HG03108 (cell line): ENCODE measurements around the gene HGFAC.
"Not testable (repeated sequence)": the region's sequence is repeated elsewhere in the genome, so short reads cannot be mapped to it uniquely, and the experiment has no call there.

Source experiments
- ATAC-seq: cut with Tn5 transposase; IDR thresholded peaks from one replicate; pipeline ENCODE4 v1.9.1; 2021; ENCODE audit warnings: moderate library complexity; ENCODE audit not compliant: unreplicated experiment

The HGFAC gene

DNA sequence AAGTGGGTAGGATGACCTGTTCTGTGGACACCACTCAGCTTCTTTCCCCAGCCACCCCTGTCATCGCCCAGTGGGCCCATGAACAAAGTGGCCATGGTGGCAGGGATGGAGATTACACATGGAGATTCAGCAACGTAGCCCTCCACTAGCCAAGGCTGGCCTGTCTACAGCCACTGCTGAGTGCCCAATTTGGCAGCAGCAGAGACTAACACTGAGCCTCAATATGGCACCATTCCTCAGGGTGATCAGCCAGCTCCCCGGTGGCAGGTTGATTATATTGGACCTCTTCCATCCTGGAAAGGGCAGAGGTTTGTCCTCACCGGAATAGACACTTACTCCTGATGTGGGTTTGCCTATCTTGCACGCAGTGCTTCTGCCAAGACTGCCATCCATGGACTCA is 17.4 kb downstream of the HGFAC start:
- not testable (repeated sequence) for ATAC-seq

DNA sequence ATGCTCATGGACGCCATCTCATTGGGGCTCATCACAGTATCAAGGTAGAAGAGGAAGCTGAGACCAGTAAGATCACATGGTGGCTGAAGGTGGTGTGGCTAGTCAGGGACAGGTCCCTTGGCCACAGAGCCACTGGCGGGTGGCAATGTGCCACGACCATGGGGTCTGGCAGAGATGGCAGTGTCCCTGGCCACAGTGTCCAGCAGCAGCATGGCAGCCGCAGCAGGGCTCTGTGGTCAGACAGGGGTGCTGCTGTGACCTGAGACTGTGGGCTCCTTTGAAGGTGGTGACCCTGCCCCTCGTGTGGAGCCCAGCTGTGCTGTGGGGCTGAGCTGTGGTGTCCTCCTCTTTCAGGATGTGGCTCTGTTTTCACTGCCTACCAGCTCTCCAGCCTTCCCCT is 19.2 kb downstream of the HGFAC start:
- ATAC-seq = no peak

DNA sequence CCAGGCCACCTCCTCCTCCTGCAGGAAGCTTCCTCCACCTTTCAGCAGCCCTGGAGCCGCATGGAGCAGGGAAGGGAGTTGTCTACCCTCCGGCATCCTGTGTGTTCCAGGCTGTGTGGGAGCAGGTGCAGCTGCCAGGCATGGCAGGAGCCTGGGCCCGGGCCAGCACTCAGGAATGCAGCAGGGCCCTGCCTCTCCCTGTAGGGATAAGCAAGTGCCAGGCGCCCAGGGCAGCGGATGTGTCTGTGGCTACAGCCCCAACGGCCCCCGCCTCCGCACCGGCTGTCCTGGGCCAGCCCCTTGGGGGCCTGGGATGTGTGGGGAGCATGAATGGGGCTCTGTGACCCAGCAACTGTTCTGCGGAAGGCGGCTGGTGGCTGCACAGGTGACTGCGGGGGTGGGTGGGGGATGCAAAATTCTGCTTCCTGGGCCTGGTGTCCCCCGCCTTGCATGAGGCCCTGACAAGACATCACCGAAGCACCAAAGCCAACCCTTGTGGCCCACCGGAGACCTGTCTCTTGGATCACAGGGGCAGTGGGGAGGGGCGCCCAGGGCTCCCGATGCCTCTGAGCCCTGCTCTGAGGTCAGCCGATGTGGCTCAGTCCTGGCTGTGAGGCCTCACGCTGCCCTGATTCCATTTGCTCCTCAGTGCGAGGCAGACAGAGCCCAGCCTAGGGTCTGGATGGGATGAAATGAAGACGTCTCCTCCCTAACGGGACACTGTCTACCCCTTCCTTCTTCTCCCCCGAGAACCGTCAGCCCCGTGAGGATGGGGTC is 19.9 kb downstream of the HGFAC start:
- ATAC-seq = no peak

DNA sequence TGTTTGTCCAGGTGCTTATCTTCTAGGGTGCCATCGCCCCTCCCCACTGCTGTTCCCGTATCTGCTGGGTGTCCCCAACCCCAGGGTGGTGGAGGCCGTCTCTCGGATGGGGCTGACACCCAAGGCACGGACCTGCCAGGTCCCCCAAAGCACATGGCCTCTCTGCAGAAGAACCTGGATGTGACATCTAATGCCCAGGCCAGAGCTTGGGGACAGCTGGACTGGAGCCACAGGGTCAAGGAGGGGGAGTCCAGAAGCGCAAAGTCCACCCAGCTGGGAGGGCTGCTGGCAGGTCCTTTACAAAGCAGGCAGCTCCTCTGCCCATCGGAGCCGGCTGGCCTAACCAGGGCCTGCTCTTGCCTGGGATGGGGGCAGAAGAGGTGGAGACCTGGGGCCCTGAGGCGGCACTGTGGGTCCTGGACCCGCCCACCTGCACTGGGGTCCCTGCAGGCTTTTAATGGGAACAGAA is 20.6 kb downstream of the HGFAC start:
- ATAC-seq = no peak

DNA sequence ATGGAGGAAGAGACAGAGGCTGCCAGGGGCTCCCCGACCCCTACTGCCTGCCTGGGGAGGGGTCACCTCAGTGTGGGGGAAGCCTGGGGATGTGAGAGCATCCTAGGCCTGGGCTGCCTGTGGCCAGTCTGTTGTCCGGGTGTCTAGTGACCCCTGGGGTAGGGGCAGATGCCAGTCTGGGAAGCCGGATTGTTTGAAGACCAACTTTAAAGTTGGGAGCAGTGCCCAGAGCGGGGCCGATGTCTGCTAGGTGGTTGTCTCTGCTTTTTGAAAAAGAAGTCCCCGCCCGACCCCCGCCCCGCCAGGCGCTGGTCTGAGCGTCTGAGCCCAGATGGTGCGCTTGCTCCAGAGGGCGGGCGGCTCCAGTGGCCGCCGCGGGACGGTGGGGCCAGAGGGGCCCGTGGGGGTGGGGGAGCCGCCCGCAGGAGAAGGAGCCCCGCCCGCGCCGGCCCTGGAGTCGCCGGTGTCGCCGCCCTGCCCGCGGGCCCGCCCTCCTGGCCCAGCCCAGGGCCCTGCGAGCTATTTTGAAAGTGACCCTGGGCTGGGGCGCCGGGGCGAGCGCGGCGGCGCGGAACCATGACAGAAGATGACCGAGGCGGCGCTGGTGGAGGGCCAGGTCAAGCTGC is 21.1 kb downstream of the HGFAC start, which contains the start of gene DOK7:
DOK7 (plus strand) TSS at position 517 of the 626 bp plus-strand sequence; CDS start at position 587, 70 bp downstream.
- ATAC-seq = no peak

DNA sequence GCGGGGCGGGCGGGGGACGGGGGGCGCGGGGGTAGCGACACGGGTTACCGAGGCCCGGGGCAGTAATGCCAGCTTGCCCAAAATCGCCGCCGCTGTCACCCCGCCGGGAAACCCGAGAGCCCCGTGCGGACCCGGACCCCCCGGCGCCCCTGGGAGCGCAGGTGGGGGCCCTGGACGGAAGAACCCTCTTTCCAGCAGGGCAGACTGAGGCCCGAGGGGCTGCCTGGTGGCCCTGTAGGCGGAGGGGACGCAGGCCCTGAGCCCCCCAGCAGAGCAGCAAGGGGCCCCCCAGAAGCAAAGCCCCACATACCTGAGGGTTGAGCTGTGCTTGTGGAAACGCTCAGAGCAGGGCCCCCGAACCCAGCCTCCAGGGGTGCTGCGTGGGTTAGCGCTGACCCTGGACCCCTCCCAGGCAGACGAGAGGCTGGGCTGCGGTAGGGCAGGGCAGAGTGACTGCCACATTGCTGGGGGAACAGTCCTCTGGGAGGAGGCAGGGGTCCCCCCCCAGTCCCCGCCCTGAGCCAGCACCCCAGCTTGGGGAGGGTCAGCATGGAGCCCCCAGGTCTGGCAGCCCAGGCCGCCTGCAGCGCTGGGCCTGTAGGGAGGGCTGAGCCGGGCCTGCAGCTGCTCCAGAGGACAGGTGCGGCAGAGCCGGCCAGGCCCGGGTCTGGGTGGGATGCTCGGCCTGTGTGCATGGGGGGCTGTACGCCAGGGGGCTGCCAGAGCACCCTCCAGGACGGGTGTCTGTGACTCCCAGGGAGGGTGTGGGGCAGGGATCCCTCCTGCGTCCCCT is 22.0 kb downstream of the HGFAC start:
- ATAC-seq = no peak

DNA sequence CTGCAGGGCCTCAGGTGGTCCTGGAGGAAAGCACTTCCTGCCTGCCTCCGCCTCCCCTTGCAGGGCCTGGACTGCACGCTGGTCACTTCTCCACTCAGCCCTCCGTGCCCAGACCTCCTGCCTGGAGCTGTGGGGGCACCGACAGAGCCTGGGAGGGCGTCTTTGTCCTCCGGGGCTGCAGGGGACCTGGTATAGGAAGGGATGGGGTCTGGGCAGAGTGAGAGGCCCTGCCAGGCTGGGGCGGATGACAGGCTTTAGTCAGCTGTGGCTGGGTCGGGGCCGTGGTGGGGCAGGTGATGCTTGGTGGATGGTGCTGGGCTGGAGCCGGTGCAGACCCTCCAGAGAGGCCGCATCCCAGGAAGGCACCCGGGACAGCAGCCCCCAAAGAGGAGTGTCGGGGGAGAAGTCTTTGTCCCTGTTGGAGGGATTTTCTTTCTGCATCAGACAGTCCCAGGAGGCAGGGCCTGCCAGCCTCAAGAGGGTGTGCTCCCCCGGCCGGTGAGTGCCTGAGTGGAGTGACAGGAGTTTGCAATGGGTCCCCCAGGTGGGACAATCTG is 22.7 kb downstream of the HGFAC start:
- ATAC-seq = no peak

DNA sequence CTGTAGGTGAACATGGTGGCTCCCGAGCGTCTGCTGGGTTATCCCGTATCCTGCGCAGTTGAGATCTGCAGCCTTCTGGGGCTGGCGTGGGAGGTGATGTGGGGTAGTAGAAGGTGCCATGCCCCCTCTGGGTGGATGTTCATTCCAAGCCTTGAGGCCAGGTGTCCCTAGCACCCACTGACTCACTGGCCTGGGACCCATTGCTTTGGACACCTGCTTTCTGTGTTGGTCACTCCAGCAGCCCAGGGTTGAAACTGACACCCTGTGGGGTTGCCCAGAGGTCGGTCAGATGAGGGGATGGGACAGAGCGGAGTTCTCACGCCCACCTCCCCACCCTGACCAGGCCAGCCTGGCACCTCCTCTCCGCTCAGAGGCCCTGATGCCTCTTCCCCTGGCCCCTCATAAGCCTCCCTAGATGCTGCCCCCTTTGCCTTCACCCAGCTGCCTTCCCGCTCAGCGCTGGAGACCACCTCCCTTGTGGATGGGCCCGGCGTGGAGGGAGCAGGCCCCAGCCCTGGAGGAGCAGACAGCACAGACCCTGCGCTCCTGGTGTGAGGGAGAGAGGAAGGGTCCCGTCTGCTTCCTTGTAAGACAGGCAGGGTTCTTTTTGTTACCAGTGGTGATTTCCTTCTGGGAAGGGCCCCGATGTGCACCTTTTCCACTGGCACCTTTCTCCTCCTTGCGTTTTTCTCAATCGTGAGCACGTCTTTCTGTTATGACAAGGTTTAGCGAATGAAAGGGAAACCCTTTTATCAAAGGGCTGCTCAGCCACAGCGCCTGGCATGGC is 23.3 kb downstream of the HGFAC start:
- ATAC-seq = no peak

DNA sequence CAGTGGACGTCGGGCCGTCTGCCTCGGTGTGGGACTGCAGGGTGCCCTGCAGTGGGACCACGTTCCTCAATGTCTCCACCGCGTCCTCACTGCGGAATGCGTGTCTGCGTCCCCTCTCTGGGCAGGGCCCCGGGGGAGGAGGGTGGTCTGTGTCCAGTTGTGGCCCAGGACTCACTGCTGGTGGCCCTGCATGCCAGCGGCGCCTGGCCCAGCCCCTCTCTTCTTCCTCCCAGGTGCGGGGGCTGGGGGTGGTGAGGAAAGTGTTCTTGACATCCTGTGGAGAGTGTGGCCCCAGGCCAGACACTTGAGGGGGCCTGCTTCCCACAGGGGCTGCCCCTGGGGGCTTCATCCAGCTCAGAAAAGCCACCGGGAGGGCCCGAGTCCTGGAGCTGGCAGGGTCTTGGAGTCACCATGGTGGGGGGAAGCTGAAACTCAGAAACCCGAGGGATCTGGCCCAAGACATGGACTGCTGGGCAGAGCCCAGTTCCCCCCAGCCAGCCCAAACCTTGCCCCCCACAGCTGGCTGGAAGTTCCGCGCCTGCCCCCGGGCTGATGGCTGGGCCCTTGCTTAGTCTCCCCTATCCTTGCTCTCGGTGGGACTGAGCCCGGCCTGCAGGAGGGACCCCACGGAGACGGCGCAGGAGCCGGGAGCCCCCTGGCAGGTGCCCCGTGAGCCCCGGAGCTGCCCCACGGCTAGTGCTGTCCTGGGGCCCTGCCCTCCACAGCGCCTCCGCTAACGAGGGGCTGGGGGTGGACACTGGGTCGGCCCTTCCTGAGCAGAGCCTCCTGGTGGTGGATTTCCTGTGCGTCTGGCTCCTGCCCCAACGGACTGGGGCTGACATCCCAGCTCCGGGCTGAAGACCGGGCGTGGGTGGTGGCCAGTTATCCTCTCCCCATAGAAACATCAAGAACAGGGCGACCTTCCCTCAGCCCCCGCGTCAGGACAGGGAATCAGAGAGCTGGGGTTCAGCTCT is 24.2 kb downstream of the HGFAC start:
- no peak for ATAC-seq

DNA sequence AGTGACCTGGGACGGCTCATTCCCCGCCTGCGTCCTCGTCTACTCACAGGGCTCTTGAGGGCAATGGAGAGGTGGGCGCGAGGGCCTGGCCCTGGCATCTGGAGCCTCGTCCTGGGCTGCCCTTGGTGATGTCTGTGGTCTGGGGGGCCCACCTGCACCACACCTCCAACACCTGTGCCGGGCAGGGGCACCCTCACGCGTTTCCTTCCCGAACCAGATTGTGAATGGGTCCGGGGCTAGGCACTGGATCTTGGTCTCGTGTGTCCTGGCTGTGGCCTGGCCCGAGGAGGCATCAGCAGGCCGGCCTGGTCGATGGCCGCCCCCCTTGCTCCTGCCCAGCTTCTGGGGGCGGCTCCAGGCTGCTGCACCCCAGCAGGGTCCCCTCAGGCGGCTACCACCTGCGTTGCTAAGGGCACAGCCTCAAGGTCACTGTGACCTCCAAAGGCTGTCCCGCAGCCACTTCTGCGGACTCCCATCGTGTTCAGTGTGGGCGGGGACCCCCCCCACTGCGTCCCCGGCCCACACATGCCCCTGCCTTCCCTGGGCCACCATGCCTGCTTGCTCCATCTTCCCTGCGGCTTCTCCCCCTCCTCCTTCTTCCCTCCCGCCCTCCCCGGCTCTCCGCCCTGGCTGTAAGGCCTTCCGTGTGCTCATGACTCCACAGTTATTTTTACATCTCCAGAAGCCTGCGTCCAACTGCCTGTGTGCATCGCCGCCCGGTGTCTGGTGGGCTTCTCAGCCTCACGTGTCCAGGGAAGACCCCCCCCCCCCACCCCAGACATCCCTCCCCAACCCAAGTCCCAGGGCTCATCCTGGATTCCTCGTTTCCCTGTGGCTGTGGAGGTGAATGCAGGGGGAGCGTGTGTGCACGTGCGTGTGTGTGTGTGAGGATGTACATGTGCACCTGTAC is 25.2 kb downstream of the HGFAC start:
- no peak for ATAC-seq

DNA sequence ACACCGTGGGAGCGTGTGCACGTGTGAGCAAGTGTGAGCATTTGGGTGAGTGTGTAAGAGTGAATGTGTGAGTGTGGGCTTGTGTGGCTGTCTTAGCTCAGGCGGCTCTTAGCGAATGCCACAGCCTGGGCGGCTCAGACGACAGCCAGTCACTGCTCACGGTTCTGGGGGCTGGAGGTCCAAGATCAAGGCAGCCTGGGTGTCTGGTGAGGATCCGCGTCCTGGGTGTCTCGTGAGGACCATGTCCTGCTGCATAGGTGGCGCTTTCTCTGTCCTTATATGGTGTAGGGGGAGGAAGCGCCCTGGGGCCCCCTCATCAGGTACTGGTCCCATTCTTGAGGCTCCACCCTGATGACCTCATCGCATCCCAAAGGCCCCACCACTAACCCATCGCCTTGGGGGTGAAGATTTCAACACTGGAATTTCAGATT is 25.8 kb downstream of the HGFAC start:
- ATAC-seq = no peak

DNA sequence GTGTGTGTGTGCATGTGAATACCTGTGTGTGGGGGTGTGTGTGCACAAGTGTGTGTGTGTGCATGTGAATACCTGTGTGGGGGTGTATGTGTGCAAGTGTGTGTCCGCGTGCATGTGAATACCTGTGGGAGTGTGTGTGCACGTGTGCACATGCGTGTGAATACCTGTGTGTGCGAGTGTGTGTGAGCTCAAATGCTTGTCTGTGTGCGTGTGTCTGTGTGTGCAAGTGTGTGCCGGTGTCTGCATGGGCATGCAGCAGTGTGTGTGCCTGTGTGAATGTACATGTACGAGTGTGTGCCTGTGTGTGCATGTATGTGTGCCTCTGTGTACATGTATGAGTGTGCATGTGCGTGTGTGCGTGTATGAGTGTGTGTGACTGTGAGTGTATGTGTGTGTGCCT is 26.4 kb downstream of the HGFAC start:
- ATAC-seq = no peak

DNA sequence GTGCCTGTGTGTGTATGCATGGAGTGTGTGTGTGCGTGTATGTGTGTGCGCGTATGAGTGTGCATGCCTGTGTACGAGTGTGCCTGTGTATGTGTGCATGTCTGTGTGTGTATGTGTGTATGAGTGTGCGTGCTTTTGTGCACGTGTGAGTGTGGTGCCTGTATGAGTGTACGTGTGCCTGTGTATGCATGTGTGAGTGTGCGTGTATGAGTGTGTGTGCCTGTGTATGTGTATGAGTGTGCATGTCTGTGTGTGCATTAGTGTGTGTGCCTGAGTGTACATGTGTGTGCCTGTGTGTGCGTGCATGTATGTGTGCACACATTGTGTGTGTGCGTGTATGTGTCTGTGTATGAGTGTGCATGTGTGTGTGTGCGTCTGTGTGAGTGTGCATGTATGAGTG is 27.0 kb downstream of the HGFAC start:
- no peak for ATAC-seq

DNA sequence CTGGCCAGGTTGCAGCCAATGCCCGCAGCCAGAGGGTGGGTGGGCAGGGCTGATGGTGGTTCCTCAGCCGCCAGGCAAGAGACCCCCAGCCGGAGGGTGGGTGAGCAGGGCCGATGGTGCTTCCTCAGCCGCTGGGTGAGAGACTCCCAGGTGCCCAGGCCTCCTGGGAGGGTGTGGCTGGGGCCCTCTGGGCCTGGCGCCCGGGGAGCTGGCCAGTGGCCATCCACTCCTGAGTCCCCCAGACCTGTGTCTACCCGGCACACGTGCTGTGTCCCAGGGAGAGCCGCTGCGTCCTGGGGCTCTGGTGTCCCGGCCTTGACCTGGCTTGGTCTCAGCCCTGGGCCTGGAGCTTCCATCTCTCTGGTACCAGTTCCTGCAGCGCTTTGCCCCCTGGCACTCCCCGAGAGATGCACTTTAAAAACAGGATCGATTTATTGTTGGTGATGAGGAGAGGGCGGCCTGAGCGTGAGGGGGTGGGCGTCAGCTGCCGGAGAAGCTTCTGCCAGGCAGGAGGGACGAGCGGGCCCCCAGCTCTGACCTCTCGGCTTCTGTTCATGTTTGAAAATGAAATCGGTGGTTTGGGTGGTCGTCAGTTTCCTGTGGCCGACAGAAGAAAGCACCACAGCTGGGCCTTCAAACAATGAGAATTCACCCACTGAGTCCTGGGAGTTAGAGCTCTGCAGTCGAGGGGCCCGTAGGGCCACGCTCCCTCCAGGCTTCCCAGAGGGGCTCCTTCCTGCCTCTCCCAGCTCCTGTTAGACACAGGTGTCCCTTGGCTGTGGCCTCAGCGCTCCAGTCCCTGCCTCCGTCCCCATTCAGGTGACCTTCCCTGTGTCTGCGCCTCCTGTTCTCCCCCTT is 27.8 kb downstream of the HGFAC start:
- ATAC-seq = no peak

DNA sequence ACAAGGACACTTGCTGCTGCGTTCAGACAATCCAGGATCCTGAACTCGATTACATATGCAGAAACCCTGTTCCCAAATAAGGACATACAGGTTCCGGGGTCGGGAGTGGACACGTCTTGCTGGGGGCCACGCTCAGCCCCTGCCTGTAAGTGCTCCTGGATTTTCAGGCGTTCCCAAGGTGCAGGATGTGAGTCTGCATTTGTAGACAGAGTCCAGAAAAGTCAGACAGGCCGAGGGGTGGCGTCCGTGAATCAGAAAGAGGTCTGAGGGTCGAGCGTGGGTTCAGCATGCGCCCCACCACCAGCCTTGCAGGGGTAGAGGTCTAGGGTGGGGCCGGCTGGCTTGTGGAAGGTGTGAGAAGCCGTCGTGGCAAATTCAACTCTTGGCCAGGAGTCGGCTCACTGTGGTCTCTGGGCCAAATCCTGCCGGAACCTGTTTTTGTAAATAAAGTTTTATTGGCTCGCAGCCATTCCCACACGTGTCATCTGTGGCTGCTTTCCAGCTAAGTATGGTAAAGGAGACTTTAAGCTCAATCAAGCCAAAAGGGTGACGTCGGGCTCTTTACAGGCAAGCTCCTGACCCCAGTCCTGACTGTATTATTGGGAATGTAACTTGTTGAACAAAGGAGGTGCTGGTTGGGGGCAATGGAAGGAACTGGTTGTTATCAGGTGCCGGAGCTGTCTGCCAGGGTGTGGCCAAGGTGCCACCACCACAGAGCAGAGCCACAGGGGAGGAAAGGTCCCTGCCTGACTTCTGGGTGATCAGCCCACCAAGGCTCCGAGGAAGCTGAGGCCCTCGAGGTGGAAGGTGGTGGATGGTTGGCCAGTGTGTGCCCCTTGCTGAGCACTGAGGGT is 28.7 kb downstream of the HGFAC start:
- no peak for ATAC-seq

DNA sequence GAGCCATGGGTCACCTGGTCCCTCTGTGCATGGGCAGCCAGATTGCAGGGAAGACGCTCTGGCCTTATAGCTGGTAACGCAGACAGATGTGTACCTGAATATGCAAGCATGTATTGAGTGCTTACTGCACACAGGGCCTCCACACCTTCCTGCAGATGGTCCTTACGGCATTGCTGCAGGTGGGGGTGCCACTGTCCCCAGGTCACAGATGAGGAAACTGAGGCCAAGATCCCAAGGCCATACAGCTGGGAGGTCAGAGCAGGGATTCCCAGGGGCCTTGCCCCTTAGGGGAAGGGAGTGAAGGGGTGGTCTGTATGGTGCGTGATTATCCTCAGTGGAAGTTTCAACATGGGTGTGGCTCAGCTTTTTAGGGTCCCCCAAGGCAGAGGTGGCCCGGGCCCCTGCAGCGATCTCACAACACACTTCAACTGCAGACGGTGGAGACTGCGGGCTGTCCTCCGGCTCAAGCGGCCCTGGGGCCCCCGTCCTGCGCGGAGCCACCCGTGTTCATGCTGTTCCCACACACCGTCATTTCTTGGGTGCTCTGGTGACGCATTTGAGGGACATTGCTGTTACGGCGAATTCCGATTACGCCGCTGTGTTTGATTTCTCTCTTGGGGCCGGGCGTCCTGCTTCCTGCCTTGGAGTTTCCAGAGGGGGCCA is 29.5 kb downstream of the HGFAC start:
- no peak for ATAC-seq
